C4-2B (cell line): ENCODE data around the gene CDK5RAP3.

Experiments
- H3K27ac ChIP-seq: fragments of 450-650 bp; 2 replicates; pipeline ENCODE4 v1.5.1; 2017
- ZFX ChIP-seq: fragments of 450-650 bp; IDR thresholded peaks from 2 replicates; pipeline ENCODE4 v1.6.1; 2017
- TF ChIP-seq, protein P1 (sequence below): fragments of 450-650 bp; conservative IDR thresholded peaks from 2 replicates; pipeline ENCODE4 v1.5.1; 2017; ENCODE audit warnings: mild to moderate bottlenecking

The CDK5RAP3 gene

DNA sequence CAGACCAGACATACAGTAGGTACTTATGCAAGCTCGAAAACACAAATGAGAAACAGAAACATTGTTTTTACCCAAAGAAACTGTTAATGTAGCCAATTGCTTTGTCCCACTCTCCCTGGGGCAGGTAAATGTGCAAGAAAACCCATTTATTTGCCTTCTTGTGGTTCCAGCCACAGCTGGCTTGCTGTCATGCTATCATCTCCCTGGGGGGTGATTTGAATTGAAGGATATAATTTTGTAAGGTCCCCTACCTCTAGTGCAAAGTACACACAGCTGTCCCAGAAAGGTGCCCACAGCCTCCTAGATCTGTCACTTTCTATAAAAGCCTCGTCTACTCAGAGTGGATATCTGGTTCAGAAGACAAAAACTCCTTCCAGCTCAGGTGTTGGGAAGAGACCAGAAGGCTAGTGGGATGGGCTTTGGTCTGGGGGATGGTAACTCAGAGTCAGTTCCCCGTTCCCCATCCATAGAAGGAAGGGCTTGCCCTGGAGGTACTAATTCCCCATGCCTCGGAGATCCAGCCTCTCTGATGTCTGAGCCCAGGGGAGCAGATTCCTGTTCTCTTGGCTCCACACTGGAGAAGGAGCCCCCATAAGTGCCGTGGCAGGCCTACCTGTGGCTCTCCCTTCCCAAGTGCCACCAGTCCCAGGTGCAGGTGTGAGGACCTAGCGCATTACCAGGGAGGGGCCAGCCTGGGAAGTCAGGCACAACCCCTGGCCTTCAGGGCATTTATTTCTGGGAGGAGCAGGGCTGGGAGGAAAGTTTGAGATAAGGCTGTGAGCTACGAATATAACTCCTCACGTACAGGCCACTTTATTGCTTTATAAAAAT lies 10.9 kb upstream of the CDK5RAP3 start:
- no peak overlapping the region for H3K27ac ChIP-seq
- TF ChIP-seq, protein P1, sequence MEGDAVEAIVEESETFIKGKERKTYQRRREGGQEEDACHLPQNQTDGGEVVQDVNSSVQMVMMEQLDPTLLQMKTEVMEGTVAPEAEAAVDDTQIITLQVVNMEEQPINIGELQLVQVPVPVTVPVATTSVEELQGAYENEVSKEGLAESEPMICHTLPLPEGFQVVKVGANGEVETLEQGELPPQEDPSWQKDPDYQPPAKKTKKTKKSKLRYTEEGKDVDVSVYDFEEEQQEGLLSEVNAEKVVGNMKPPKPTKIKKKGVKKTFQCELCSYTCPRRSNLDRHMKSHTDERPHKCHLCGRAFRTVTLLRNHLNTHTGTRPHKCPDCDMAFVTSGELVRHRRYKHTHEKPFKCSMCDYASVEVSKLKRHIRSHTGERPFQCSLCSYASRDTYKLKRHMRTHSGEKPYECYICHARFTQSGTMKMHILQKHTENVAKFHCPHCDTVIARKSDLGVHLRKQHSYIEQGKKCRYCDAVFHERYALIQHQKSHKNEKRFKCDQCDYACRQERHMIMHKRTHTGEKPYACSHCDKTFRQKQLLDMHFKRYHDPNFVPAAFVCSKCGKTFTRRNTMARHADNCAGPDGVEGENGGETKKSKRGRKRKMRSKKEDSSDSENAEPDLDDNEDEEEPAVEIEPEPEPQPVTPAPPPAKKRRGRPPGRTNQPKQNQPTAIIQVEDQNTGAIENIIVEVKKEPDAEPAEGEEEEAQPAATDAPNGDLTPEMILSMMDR: no peak
- TF ChIP-seq ZFX: no peak

- no peak overlapping the region for H3K27ac ChIP-seq
- TF ChIP-seq ZFX: no peak
- TF ChIP-seq, protein P1: no peak
These were observed 9.5 kb upstream of the CDK5RAP3 start for GRCh38 chr17:47961406-47961805.

GRCh38 chr17:47962901-47963300 lies 8.0 kb upstream of the CDK5RAP3 start:
- no peak overlapping the region for H3K27ac ChIP-seq
- no peak for TF ChIP-seq ZFX
- TF ChIP-seq, protein P1: no peak

DNA sequence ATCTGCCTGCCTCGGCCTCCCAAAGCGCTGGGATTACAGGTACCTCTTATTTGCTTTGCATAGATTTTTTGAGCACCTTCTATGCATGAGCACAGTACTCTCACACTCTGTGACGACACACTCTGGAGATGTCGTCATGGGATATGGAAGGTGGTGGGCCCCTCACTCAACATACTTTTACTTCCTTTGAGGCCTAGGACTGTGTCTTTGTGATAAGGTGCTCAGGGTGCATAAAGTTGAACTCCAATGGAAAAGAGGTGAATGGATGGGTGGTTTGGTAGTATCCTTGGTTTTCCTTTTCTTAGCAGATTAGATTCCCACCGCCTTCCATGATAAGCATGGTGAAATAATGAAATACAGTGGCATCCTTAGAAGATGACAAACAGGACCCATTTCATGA lies 6.1 kb upstream of the CDK5RAP3 start:
- TF ChIP-seq, protein P1: no peak
- TF ChIP-seq ZFX: no peak
- H3K27ac ChIP-seq: no peak overlapping the region

GRCh38 chr17:47966079-47966519 lies 4.8 kb upstream of the CDK5RAP3 start:
- H3K27ac ChIP-seq: no peak overlapping the region
- no peak for TF ChIP-seq ZFX
- TF ChIP-seq, protein P1: no peak

DNA sequence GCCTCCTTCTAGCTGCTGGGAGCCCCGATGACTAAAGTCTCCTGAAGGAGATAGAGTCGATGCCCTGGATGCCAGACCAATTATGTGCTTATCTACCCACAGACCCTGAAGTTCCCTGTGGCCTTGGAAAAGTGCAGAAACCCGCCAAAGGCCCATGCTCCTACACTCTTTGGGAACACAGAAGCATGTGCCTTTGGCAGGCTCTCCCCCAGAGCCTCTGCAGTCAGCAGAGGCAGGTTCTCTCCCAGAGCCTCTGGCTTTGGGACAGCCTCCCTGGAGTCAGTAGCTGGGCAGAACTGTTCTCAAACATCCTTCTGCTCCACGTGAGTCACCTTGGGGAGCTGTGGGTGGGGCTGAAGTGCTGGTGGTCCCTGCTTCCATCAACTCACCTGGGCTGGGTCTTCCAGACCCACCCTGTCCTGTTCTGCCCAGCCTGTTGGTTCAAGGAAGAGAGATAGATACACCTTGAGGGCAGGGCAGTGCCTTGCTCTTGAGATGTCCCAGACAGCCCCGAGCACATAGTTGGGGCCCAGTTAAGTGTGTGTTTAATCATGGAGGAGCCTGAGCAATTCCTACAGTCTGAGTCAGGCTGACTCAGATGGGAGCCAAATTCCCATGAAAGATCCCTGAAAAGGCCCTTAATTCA lies 3.2 kb upstream of the CDK5RAP3 start:
- no peak for TF ChIP-seq ZFX
- TF ChIP-seq, protein P1: no peak
- H3K27ac ChIP-seq: no peak overlapping the region

DNA sequence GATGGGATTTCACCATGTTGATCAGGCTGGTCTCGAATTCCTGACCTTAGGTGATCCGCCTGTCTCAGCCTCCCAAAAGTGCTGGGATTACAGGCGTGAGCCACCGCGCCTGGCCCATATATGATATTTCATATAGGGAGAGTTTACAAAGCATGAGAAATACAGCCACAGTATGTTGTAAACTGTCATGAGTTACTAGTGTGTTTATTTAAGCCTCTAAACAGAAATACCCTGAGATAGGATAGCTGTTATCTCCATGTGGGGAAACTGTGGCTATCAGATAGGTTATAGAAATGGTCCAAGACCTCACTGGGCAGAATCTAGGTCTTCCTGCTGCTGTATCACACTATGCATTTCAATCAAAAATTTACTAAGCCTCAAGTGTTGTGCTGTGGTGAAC lies 2.1 kb upstream of the CDK5RAP3 start:
- TF ChIP-seq, protein P1: no peak
- no peak for TF ChIP-seq ZFX
- H3K27ac ChIP-seq: no peak overlapping the region
